AG09319 (cell line): ENCODE data around the gene SCN1B.
"Not testable (repeated sequence)": the region's sequence is repeated elsewhere in the genome, so short reads cannot be mapped to it uniquely, and the experiment has no call there.

Experiments
- DNase-seq: peaks from one replicate; pipeline ENCODE4 v3.0.0-alpha.2; 2010; ENCODE audit warnings: low read depth; ENCODE audit errors: extremely low read depth
- CTCF ChIP-seq: IDR thresholded peaks from 2 replicates; pipeline ENCODE4 v1.5.1; 2011; ENCODE audit warnings: low read depth, mild to moderate bottlenecking, inconsistent platforms, low read length, moderate library complexity

SCN1B gene

DNA sequence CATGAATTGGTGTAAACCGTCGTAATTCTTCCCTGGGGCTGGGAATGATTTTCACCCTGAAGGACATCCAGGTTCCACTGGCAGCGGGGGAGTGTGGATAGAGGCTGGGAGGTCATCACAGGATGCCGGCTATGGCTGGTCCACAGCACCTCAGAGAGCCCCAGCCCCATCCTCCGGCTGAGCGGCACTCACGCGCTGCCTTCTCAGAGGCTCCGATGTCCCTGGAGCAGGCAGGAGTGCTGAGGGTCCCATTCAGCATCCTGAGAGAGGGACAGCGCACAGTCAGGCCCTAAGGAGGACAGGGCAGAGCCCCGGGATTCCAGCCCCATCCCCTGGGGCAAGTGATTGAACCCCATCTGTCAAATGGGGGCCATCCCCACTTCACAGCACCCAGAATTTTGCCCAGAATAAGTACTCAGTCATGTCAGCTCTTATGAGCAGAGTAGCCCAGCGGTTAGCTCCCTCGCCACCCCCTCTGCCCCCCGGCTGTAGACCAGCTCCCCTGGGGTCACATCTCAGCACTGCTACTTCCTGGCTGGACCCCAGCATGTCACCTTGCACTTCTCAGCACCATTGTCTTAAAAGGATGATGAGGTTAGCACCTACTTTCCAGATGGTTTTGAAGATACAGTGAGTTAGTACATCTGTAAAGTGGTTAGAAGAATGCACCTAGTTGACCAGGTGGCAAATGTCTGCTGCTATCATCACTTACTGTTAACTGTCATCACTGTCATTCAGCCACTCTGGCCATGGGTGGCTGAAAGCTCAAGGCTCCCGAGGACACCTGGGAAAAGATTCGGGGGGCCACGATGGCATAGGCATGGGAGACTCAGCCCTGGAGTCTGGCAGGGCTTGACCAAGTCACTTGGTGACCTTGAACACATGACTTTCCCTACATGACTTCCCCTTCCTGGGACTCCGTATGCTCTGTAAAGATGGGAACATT is 18.3 kb upstream of the SCN1B start:
- no peak for DNase-seq
- no peak for TF ChIP-seq CTCF

- TF ChIP-seq CTCF: peak; percentile 98
- no peak for DNase-seq
Observed at GRCh38 chr19:35013041-35013819, 17.0 kb upstream of the SCN1B start.

DNA sequence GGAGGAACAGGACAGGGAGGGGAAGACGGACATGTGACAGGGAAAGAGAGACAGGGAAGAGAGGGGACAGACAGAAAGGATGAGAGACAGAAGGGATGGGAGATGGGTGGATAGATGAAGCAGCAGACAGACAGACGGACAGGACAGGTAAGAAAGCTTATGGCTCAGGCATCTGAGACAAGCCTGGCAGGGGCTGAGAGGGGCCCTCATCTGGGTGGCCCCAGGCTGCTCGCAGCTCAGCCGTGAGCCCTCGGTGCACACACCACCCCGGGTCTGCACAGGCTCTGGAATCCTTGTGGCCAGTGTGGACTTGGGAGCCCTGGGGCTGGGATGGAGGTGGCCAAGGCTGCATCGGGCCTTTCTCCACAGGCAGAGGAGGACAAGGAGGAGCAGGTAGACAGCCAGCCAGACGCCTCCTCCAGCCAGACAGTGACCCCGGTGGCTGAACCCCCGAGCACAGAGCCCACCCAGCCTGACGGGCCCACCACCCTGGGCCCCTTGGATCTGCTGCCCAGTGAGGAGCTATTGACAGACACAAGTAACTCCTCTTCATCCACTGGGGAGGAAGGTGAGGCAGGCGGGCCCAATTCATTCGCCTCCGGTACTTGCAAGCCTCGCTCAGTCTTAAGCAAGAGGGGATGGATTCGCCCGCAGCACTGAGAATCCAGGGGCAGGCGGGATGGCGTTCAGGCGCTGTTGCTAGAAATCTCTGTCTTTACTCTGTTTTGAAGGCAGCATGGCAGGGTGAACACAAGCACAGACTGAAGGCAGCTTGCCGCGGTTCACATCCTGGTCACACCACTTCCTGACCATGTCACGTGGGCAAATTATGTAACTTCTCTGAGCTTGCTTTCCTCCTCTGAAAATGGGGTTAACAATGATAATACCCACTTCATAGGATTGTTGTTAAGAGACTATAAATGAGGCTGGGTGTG is 16.2 kb upstream of the SCN1B start:
- no peak for DNase-seq
- no peak for TF ChIP-seq CTCF

GRCh38 chr19:35014774-35015173 is 15.5 kb upstream of the SCN1B start:
- not testable (repeated sequence) for DNase-seq

DNA sequence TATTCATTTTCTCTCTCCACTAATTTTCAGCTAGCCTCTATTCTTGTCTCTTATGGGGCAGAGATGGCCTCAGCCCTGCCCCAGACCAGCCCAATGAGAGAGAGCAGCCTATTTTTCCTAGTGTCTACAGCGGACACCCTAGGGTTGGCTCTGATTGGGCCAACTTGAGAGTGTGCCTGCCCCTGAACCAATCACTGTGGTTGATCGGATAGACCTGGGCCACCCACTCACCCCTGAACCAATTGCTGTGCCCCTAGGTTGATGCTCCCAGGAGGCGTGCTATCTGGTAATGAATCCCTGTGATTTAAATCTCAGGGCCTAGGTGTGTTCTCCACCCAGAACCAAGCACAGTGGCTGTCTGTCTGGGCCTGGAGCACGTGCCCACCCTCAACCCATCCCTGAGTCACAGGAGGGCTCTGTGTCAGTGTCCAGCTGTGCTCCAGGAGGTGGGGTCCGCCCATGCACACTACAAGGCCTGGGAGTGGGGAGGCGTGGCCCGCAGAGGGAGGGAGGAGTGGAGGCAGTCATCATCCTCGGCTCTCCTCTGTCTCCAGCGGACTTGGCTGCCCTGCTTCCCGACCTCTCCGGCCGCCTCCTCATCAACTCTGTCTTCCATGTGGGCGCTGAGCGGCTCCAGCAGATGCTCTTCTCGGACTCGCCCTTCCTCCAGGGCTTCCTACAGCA is 14.9 kb upstream of the SCN1B start:
- no peak for TF ChIP-seq CTCF
- DNase-seq: no peak

DNA sequence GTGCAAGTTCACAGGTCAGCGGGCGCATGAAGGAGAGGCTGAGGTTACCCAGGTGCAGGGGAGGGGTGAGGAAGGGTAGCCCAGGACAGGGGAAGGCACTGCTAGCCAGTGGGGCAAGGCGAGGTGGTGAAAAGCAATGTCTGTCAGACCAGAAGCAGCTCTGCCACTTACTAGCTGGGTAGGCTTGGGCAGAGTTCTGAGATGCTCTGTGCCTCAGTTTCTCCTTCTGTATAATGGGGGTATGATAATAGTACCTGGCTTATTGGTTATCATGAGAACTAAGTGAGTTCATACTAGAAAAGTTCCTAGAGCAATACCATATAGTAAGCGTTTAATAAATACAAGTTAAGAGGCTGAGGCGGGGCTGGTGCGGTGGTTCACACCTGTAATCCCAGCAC is 14.3 kb upstream of the SCN1B start:
- no peak for DNase-seq
- TF ChIP-seq CTCF: no peak

DNA sequence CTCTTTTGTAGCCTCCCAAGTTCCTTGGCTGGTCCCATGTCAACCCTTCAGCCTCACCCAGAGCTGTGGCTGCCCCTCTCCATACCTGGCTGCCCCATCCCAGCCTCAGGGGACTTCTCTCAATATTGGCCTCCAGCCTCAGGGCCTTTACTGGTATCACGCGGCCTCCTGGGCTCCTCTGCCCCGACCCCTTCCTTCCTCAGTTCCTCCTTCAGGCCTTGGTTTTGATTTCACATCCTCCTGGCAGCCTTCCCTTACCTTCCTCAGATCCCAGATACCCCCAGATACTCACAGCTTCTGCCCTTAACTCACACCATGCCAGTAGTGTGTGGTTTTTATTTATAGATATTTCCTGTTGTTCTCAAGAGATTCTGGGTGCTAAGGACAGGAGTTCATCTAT is 12.8 kb upstream of the SCN1B start:
- TF ChIP-seq CTCF: no peak
- DNase-seq: no peak
